ENCODE data around the gene SLC29A1. TPM values are rescaled to one million over a fixed set of nuclear protein-coding genes. Genes with fewer than 3 reads are reported as not detected.

Gene SLC29A1
- total and polyA plus RNA-seq, 9 of the 15 experiments (the other 6 are each of a cell fraction or from before 2014, with no cell fraction given) = 18.9 to 170 (median 57.7) TPM

DNA sequence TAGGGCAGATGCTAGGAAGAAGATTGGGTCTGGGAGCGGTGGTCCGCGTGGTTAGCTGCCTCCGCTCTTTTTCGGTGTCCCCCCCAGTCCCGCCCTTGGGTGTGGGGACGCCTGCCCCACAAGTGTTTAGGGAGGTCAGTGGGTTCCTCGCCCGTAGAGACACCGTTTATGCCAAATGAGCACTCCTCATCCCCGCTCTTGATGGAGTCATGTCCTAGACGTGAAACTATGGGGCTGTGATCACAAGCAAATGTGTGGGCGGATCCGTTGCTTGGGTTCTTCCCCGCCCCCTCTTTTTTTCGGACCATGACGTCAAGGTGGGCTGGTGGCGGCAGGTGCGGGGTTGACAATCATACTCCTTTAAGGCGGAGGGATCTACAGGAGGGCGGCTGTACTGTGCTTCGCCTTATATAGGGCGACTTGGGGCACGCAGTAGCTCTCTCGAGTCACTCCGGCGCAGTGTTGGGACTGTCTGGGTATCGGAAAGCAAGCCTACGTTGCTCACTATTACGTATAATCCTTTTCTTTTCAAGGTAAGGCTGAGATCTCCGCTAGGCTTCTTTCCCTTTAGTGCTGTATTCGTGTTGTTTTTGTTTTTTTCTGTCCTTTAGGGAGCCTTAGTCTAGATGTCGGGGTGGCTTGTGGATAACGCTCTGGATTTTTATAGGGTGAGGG, 23.4 kb downstream of the SLC29A1 start, which contains the start of gene HSP90AB1 (continued):
- TF ChIP-seq TSC22D4 (tag; IDR thresholded peaks at IDR 0.05) = no peak
- no peak for TF ChIP-seq SMARCC2 (IDR thresholded peaks at IDR 0.05; ENCODE audit: low read depth)
- TF ChIP-seq STAT5B (CRISPR knock-in tag; IDR thresholded peaks at IDR 0.05) = no peak
- no peak for TF ChIP-seq NCOA6 (IDR thresholded peaks at IDR 0.05)
- TF ChIP-seq, protein P1, sequence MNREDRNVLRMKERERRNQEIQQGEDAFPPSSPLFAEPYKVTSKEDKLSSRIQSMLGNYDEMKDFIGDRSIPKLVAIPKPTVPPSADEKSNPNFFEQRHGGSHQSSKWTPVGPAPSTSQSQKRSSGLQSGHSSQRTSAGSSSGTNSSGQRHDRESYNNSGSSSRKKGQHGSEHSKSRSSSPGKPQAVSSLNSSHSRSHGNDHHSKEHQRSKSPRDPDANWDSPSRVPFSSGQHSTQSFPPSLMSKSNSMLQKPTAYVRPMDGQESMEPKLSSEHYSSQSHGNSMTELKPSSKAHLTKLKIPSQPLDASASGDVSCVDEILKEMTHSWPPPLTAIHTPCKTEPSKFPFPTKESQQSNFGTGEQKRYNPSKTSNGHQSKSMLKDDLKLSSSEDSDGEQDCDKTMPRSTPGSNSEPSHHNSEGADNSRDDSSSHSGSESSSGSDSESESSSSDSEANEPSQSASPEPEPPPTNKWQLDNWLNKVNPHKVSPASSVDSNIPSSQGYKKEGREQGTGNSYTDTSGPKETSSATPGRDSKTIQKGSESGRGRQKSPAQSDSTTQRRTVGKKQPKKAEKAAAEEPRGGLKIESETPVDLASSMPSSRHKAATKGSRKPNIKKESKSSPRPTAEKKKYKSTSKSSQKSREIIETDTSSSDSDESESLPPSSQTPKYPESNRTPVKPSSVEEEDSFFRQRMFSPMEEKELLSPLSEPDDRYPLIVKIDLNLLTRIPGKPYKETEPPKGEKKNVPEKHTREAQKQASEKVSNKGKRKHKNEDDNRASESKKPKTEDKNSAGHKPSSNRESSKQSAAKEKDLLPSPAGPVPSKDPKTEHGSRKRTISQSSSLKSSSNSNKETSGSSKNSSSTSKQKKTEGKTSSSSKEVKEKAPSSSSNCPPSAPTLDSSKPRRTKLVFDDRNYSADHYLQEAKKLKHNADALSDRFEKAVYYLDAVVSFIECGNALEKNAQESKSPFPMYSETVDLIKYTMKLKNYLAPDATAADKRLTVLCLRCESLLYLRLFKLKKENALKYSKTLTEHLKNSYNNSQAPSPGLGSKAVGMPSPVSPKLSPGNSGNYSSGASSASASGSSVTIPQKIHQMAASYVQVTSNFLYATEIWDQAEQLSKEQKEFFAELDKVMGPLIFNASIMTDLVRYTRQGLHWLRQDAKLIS (CRISPR knock-in tag; IDR thresholded peaks at IDR 0.05) = no peak
- TF ChIP-seq ZNF699 (CRISPR knock-in tag; IDR thresholded peaks at IDR 0.05; ENCODE audit: insufficient replicate concordance) = no peak
- peak; percentile 76; the same call in 1 of the 2 replicates for TF ChIP-seq NR1H2 (CRISPR knock-in tag; IDR thresholded peaks at IDR 0.05)
- TF ChIP-seq, protein P2, sequence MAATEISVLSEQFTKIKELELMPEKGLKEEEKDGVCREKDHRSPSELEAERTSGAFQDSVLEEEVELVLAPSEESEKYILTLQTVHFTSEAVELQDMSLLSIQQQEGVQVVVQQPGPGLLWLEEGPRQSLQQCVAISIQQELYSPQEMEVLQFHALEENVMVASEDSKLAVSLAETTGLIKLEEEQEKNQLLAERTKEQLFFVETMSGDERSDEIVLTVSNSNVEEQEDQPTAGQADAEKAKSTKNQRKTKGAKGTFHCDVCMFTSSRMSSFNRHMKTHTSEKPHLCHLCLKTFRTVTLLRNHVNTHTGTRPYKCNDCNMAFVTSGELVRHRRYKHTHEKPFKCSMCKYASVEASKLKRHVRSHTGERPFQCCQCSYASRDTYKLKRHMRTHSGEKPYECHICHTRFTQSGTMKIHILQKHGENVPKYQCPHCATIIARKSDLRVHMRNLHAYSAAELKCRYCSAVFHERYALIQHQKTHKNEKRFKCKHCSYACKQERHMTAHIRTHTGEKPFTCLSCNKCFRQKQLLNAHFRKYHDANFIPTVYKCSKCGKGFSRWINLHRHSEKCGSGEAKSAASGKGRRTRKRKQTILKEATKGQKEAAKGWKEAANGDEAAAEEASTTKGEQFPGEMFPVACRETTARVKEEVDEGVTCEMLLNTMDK (IDR thresholded peaks at IDR 0.05; ENCODE audit: borderline replicate concordance, insufficient read depth, low read depth, low read length, poor library complexity, severe bottlenecking) = no peak
- TF ChIP-seq POLR2H (tag; IDR thresholded peaks at IDR 0.05; ENCODE audit: low read depth) = peak; percentile 99
- TF ChIP-seq MCM7 (IDR thresholded peaks at IDR 0.05) = peak in 1 of 2 experiments; percentile 84; a peak in 2 of 4 replicates
- peak; percentile 56 for TF ChIP-seq HNRNPLL (IDR thresholded peaks at IDR 0.05; ENCODE audit: low read depth, low read length, poor library complexity, severe bottlenecking)
- TF ChIP-seq, protein P3, sequence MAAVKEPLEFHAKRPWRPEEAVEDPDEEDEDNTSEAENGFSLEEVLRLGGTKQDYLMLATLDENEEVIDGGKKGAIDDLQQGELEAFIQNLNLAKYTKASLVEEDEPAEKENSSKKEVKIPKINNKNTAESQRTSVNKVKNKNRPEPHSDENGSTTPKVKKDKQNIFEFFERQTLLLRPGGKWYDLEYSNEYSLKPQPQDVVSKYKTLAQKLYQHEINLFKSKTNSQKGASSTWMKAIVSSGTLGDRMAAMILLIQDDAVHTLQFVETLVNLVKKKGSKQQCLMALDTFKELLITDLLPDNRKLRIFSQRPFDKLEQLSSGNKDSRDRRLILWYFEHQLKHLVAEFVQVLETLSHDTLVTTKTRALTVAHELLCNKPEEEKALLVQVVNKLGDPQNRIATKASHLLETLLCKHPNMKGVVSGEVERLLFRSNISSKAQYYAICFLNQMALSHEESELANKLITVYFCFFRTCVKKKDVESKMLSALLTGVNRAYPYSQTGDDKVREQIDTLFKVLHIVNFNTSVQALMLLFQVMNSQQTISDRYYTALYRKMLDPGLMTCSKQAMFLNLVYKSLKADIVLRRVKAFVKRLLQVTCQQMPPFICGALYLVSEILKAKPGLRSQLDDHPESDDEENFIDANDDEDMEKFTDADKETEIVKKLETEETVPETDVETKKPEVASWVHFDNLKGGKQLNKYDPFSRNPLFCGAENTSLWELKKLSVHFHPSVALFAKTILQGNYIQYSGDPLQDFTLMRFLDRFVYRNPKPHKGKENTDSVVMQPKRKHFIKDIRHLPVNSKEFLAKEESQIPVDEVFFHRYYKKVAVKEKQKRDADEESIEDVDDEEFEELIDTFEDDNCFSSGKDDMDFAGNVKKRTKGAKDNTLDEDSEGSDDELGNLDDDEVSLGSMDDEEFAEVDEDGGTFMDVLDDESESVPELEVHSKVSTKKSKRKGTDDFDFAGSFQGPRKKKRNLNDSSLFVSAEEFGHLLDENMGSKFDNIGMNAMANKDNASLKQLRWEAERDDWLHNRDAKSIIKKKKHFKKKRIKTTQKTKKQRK (IDR thresholded peaks at IDR 0.05; ENCODE audit: borderline replicate concordance, low read depth, low read length) = no peak
- TF ChIP-seq ZNF512 (tag; IDR thresholded peaks at IDR 0.05) = no peak
- peak; percentile 82 to 89; a peak in 3 of 4 replicates for TF ChIP-seq CSDE1 (IDR thresholded peaks at IDR 0.05)
